HepG2 (cell line): ENCODE data around the gene RPTOR. TPM values are rescaled to one million over a fixed set of nuclear protein-coding genes. Genes with fewer than 3 reads are reported as not detected.
"Not testable (repeated sequence)": the region's sequence is repeated elsewhere in the genome, so short reads cannot be mapped to it uniquely, and the experiment has no call there.

ENCODE experiments used
- ATAC-seq: fragments of 200-7000 bp; cut with Tn5 transposase; 3 replicates; pipeline ENCODE4 v1.9.1; 2020; ENCODE audit warnings: mild to moderate bottlenecking, moderate library complexity
- BruUV-seq: library from RNA; stranded (reverse); fragments of 400-500 nt; replicated peaks from 2 replicates; lab custom pipeline; 2021; lab: Mats Ljungman, UMichigan
- CTCF ChIA-PET: fragments of 300-600 bp; formaldehyde crosslinking; extraction: SDS; loops from one replicate; lab custom pipeline; 2021; ENCODE audit warnings: low total read pairs, inconsistent platforms, low intra/inter-chr PET ratio; lab: Yijun Ruan, JAX
- POLR2A ChIA-PET: fragments of 350-600 bp; sonication (Branson Sonifier 250); formaldehyde crosslinking; loops from one replicate; lab custom pipeline; 2020; ENCODE audit warnings: antibody characterized with exemption, inconsistent platforms; lab: Yijun Ruan, JAX
- DNase-seq: peaks from one replicate; pipeline ENCODE4 v3.0.0-alpha.2; 2015; ENCODE audit warnings: low spot score
- FAIRE-seq: peaks from 3 replicates; lab custom pipeline; 2011; peaks lifted over from hg19 to GRCh38; lab: Jason Lieb, UNC
- H2AFZ ChIP-seq: one replicate; pipeline ENCODE4 v1.6.1; 2011; ENCODE audit warnings: low read length, inconsistent platforms
- H3K27ac ChIP-seq: fragments of 300-600 bp; 3 replicates; pipeline ENCODE4 v1.8.0; 2011; ENCODE audit warnings: mixed run types, mild to moderate bottlenecking, mixed read lengths, low read length, inconsistent platforms; ENCODE audit not compliant: insufficient read depth; ENCODE audit errors: extremely low read length
- H3K27me3 ChIP-seq, 2 experiments: fragments of 200-600 bp in 1 of 2; 2 replicates in 1 of 2; 3 replicates in 1 of 2; pipeline versions ENCODE4 v1.6.0 to v1.8.0; 2011; ENCODE audit warnings: low read length in 2 of 2, mild to moderate bottlenecking in 2 of 2, moderate library complexity in 2 of 2, inconsistent platforms in 1 of 2; ENCODE audit not compliant: insufficient read depth in 2 of 2, control insufficient read depth in 1 of 2
- H3K36me3 ChIP-seq, 2 experiments: fragments of 200-600 bp in 1 of 2; replicated peaks in 1 of 2; 2 replicates in 1 of 2; 3 replicates in 1 of 2; pipeline versions ENCODE4 v1.5.1 to v1.8.0; 2011; ENCODE audit warnings: low read length in 2 of 2, inconsistent platforms in 1 of 2; ENCODE audit not compliant: insufficient read depth in 2 of 2, control insufficient read depth in 1 of 2
- H3K4me1 ChIP-seq: 2 replicates; pipeline ENCODE4 v1.5.1; 2012; ENCODE audit warnings: low read length, inconsistent platforms; ENCODE audit not compliant: insufficient read depth
- H3K4me2 ChIP-seq: 2 replicates; pipeline ENCODE4 v1.6.0; 2011; ENCODE audit warnings: low read depth, low read length, inconsistent platforms
- H3K4me3 ChIP-seq, 3 experiments: fragments of 200-600 bp in 1 of 3; sonication (generic), shearing (Covaris generic) in 1 of 3; replicated peaks in 1 of 3; 2 replicates each; pipeline ENCODE4 v1.5.1; 2011 to 2016; ENCODE audit warnings: low read length in 3 of 3, inconsistent platforms in 2 of 3, low read depth in 2 of 3, mild to moderate bottlenecking in 2 of 3, control low read depth in 1 of 3, mixed read lengths in 1 of 3; ENCODE audit not compliant: insufficient read depth in 1 of 3
- H3K79me2 ChIP-seq: one replicate; pipeline ENCODE4 v1.6.1; 2011; ENCODE audit warnings: low read length, inconsistent platforms; ENCODE audit not compliant: insufficient read depth
- H3K9ac ChIP-seq: 2 replicates; pipeline ENCODE4 v1.6.0; 2011; ENCODE audit warnings: mild to moderate bottlenecking, low read depth, low read length, inconsistent platforms; ENCODE audit not compliant: insufficient read depth
- H3K9me3 ChIP-seq: 2 replicates; pipeline ENCODE4 v1.5.1; 2012; ENCODE audit warnings: mild to moderate bottlenecking, low read length
- H4K20me1 ChIP-seq: 2 replicates; pipeline ENCODE4 v1.6.0; 2011; ENCODE audit warnings: inconsistent platforms, mild to moderate bottlenecking, low read length, moderate library complexity; ENCODE audit not compliant: insufficient read depth
- NKX3-1 ChIP-seq: sonication (generic); formaldehyde crosslinking; IDR thresholded peaks from 2 replicates; pipeline ENCODE4 v1.5.0; 2020; ENCODE audit warnings: missing genetic modification reagents
- PPARG ChIP-seq: conservative IDR thresholded peaks from 2 replicates; pipeline ENCODE4 v1.6.1; 2016; ENCODE audit warnings: missing biosample characterization, missing genetic modification reagents
- SETDB1 ChIP-seq: sonication (generic); formaldehyde crosslinking; IDR thresholded peaks from 2 replicates; pipeline ENCODE4 v1.5.1; 2020; ENCODE audit warnings: missing genetic modification reagents, mild to moderate bottlenecking, borderline replicate concordance
- ZNF768 ChIP-seq: sonication (generic); formaldehyde crosslinking; IDR thresholded peaks from 2 replicates; pipeline ENCODE4 v1.4.0; 2020; ENCODE audit warnings: missing genetic modification reagents
- WGBS: methylation state at CpG from one replicate; pipeline ENCODE4 v1.1.6; 2017; ENCODE audit warnings: low lambda C conversion rate; 5-methylcytosine and 5-hydroxymethylcytosine counted together
- in situ Hi-C: cut with HindIII; loops from 2 replicates; pipeline ENCODE4 v1.10.0; 2017; ENCODE audit warnings: low pct_unique_long_range_greater_than_20kb; ENCODE audit not compliant: extremely low pct_ligation_motif_present
- intact Hi-C: fragments of 100-400 bp; cut with micrococcal nuclease; formaldehyde crosslinking; loops from one replicate; pipeline ENCODE4 v1.10.0; 2022; ENCODE audit not compliant: unreplicated experiment
- polyA plus RNA-seq, 8 experiments: library from polyadenylated mRNA; depleted of rRNA in 3 of 8; stranded (reverse) in 7 of 8; unstranded in 1 of 8; fragments of >200 nt; fragmentation: Illumina TruSeq in 4 of 8; extraction: Trizol in 4 of 8; gene quantifications; 2 replicates each; pipeline versions ENCODE4 v1.2.1 to v1.2.3, GENCODE V29; 2011 to 2016; ENCODE audit warnings: low read depth in 4 of 8, missing spikeins in 1 of 8, mixed read lengths in 1 of 8; ENCODE audit not compliant: insufficient read depth in 1 of 8
- total RNA-seq, 5 experiments: library from RNA; depleted of rRNA; stranded (reverse); fragments of >200 nt; fragmentation: Illumina TruSeq; extraction: Trizol; gene quantifications; 2 replicates each; pipeline ENCODE4 v1.2.3, GENCODE V29; 2016; ENCODE audit warnings: low read depth in 1 of 5

RPTOR gene
- total and polyA plus RNA-seq, 2 of the 13 experiments (the other 11 are each of a cell fraction or from before 2014, with no cell fraction given), result 6.6 to 25.3 TPM

DNA sequence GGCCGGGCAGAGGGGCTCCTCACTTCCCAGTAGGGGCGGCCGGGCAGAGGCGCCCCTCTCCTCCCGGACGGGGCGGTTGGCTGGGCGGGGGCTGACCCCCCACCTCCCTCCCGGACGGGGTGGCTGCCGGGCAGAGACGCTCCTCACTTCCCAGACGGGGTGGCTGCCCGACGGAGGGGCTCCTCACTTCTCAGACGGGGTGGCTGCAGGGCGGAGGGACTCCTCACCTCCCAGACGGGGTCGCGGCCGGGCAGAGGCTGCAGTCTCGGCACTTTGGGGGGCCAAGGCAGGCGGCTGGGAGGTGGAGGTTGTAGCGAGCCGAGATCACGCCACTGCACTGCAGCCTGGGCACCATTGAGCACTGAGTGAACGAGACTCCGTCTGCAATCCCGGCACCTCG, 7.3 kb upstream of the RPTOR start:
- FAIRE-seq, H3K27ac ChIP-seq, H3K79me2 ChIP-seq, BruUV-seq, in situ Hi-C loops, H3K9me3 ChIP-seq, H3K36me3 ChIP-seq, intact Hi-C loops, H3K4me3 ChIP-seq, H3K4me2 ChIP-seq, CTCF ChIA-PET, H4K20me1 ChIP-seq, ATAC-seq, H3K9ac ChIP-seq, DNase-seq, POLR2A ChIA-PET, H2AFZ ChIP-seq: not testable (repeated sequence)
- Histone ChIP-seq H3K4me1 (peaks cover 13% of the 10 kb centered on the region), H3K27me3 (peaks cover 2 to 17% of the 10 kb centered on the region in 2 experiments; a peak in 3 of 5 replicates)
- 52% methylated on average over 13 of the region's 30 CpGs for WGBS

DNA sequence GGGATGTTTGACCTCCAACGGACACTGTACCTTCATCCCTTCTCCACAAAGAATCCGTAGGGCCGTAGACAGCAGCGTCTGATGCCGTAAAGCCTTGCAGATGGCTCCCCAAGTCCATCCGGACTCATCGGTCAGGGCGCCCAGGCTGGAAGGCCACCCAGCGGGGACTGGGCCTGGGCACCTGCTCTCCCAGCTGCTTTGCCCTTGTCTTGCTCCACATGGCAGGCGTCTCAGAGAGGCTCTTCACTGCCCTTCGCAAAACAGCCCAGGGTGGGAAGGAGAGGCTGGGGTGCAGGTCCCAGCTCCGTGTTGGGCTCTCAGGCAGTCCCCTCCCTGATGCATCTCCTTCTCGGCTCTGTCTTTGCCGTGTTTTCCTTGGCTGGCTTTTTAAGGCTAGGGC, 6.2 kb upstream of the RPTOR start:
- H3K9ac ChIP-seq, result no peak overlapping the region
- no peak overlapping the region for H2AFZ ChIP-seq
- no peaks in the 10 kb centered on the region for H4K20me1 ChIP-seq
- intact Hi-C loops, result no loop called here
- DNase-seq (no peak), ATAC-seq (peak; percentile 50), FAIRE-seq (no peak)
- no peak overlapping the region for H3K4me3 ChIP-seq
- peaks cover 21% of the 10 kb centered on the region for H3K4me1 ChIP-seq
- no peaks in the 10 kb centered on the region for H3K9me3 ChIP-seq
- 43% methylated on average over 14 of the region's 14 CpGs for WGBS
- POLR2A ChIA-PET, result no interaction called here
- peak; percentile 31; the same call in 1 of the 2 replicates for TF ChIP-seq ZNF768
- TF ChIP-seq PPARG (CRISPR knock-in tag), result no peak
- TF ChIP-seq NKX3-1 (CRISPR knock-in tag), result no peak
- TF ChIP-seq SETDB1, result no peak
- no peaks in the 10 kb centered on the region for H3K79me2 ChIP-seq
- peaks cover 0 to 11% of the 10 kb centered on the region in 2 experiments; a peak in 3 of 5 replicates for H3K27me3 ChIP-seq
- H3K36me3 ChIP-seq, result no peaks in the 10 kb centered on the region
- in situ Hi-C loops, result no loop called here
- H3K4me2 ChIP-seq, result peak overlapping the region; percentile 18; the same call in 1 of the 2 replicates
- H3K27ac ChIP-seq, result no peak overlapping the region
- no TSS peak for BruUV-seq
- CTCF ChIA-PET, result no interaction called here
